HG03469 (cell line): Measurements from ENCODE around the gene TMEM120B.
"Not testable (repeated sequence)": the region's sequence is repeated elsewhere in the genome, so short reads cannot be mapped to it uniquely, and the experiment has no call there.

Experiments used
- ATAC-seq: cut with Tn5 transposase; IDR thresholded peaks from one replicate; pipeline ENCODE4 v1.9.1; 2021; ENCODE audit warnings: mild to moderate bottlenecking, moderate library complexity, moderate number of reproducible peaks; ENCODE audit not compliant: unreplicated experiment

The TMEM120B gene

DNA sequence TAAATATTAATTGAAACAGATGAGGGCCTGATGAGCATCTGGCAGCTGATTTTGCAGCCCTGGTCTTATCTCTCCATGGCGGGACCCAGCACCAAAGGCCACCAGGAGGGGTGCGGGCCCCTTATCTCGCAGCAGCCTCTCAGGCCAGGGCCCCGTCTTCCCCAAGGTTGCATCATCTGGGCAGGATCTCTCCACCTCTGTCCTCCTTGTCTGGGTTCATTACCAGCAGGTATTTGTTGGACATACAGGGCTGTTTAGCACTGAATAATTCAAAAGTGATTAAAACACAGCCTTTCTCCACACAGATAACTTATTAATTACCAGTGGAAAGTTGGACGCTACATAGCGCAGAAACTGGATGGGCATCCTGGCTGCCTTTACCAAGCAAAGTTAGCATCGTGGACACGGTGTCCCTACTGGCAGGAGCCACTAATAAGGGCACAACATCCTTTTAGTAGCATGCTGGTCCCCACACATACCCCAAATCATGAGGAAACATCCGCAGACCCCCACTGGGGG, 25.8 kb downstream of the TMEM120B start:
- ATAC-seq = no peak

DNA sequence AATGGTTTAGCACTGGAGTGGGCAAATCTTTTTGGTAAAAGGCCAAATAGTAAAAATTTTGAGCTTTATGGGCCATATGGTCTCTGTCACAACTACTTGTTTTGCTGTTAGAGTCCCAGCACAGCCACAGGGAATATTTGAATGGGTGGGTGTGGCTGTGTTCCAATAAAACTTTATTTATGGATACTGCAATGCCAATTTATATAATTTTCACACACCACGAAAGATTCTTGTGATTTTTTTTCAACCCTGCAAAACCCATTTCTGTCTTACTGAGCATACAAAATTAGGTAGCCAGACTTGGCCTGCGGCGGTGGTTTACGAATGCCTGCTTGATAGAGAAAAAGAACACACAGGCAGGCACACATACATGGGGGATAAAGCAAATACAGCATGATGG, 28.3 kb downstream of the TMEM120B start:
- no peak for ATAC-seq

GRCh38 chr12:121741743-121742142, 29.2 kb downstream of the TMEM120B start:
- ATAC-seq = no peak

DNA sequence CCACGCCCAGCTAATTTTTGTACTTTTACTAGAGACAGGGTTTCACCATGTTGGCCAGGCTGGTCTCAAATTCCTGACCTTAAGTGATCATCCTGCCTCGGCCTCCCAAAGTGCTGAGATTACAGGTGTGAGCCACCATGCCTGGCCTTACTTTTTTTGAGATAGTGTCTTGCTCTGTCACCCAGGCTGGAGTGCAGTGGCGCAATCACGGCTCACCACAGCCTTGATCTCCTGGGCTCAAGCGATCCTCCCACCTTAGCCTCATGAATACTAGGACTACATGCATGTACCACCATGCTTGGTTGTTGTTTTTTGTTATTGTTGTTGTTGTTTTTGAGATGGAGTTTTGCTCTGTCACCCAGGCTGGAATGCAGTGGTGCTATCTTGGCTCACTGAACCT, 33.0 kb downstream of the TMEM120B start:
- ATAC-seq = not testable (repeated sequence)

- no peak for ATAC-seq
These were observed 35.6 kb downstream of the TMEM120B start for GRCh38 chr12:121748218-121748570.

DNA sequence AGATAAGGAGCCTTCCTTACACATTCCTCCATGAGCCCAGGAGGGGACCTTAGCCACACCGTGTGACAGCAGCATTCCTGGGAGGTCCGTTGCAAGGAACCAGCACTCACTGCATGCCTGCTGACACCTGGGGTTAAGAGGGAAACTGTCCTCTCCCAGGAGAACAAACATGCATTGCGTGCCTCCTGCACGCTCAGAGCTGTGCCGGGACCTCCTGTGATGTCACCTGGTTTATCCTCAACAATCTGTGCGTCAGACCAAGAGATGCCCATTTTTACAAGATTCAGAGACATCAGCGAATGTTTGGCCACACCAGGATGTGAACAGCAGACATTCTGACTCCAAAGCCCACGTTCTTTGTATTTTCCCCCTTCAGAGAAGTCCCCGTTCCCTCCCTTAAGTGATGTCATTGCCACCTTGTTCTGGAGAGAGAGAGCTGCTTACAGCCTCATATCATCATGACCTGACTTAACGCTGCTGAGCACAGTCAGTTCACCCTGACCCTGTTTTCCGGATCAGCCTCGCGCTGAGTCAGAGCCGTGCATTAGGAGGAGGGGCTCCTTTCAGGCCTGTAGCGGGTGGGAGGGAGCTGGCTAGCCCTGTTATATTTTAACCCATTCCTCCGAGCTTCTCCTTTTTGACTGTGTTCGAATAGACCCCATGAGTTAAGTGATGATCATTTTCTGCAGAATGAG, 36.2 kb downstream of the TMEM120B start:
- ATAC-seq = no peak

DNA sequence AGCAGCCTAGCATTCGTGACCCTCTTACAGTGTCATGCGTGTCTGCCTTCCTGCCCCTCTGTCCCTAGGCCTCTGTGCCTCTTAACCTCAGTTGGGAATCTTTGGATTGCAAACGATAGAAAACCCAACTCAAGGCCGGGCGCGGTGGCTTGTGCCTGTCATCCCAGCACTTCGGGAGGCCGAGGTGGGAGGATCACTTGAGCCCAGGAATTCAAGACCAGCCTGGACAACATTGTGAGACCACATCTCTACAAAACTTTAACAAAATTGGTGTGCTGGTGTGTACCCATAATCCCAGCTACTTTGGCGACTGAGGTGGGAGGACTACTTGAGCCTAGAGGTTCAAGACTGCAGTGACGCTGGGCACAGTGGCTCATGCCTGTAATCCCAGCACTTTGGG, 36.7 kb downstream of the TMEM120B start:
- no peak for ATAC-seq

DNA sequence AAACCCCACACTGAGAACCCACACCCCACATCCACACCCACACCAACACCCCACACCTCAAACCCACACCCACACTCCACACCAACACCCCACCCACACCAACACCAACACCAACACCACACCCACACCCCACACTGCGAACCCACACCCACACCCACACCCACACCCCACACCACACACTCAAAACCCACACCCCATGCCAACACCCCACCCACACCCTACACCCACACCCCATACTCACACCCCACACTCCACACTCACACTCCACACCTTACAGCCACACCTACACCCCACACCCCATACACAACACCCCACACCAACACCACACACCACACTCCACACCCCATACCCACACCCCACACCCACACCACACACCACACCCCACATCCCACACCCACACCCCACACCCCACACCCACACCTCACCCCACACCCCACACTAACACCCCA, 38.0 kb downstream of the TMEM120B start:
- ATAC-seq = no peak

DNA sequence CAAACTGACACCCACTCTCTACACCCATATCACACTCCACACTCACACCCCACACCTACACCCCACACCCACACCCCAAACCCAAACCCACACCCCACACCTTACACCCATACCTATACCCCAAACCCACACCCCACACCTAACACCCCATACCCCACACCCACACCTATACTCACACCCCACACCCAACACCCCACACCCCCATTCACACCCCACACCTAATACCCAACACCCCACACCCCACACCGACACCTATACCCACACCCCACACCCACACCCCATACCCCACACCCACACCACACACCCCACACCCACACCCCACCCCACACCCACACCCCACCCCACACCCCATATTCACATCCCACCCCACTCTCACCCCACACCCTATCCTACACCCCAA, 38.5 kb downstream of the TMEM120B start:
- no peak for ATAC-seq

GRCh38 chr12:121751749-121752351, 39.3 kb downstream of the TMEM120B start:
- ATAC-seq = no peak

GRCh38 chr12:121753844-121754264, 41.3 kb downstream of the TMEM120B start:
- ATAC-seq = no peak

DNA sequence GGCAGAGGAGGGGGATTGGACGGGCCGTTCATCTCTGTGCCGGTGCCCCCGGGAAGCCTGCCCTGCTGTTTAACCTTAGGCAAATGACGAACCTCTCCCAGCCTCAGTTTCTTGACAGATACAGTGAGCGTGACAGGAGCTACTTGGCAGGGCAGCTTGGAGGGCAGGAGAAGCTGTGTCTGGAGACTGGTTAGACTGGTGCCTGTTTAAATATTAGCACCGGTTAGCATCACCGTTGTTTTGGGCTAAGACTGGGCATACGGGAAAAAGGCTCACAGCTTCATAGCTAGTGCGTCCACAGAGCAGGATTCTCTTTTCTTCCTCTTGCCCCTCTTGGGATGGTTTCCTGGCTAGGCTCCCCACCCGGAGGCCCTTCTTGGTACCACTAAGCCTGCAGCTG, 42.3 kb downstream of the TMEM120B start:
- ATAC-seq = no peak

- no peak for ATAC-seq
These were observed 43.0 kb downstream of the TMEM120B start for GRCh38 chr12:121755591-121755990.

GRCh38 chr12:121758536-121758935, 46.0 kb downstream of the TMEM120B start:
- not testable (repeated sequence) for ATAC-seq

GRCh38 chr12:121762269-121762668, 49.7 kb downstream of the TMEM120B start:
- no peak for ATAC-seq

- no peak for ATAC-seq
These were observed 52.3 kb downstream of the TMEM120B start for GRCh38 chr12:121764808-121765207.

- ATAC-seq = no peak
These were observed 53.0 kb downstream of the TMEM120B start for GRCh38 chr12:121765573-121765972.

DNA sequence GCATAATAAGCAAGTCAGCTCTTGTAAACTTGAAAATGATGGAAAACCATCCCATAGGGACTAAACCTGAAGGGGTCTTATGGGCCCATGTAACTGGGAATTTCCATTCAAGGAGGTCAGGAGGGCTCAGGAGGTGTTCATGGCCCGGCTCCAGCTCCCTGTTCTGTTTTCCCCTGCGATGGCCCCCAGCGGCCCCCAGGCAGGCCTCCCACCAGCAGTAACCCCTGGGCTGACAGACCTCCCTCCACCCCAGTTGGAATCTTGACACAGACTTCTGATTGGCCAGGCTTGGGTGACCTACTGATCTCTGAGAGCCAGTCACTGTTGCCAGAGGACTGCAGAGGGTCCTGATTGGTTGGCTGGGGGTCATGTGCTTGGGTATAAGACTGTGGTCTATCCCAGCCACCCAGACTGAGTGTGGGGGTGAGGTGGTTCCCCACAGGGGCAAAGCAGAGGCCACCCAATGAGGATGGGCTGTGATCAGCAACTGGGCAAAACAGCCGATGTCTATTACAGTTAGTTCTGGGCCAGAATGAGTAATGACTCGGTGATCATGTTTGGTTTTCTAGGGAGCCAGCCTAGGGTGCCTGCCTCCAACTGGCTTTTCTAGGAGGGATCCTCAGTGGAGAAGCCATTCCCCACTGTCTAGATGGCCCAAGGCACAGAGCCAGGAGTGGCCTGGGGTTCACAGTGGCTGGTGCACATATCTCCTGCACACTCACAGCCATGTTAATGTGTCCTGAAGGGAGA, 53.9 kb downstream of the TMEM120B start:
- no peak for ATAC-seq

GRCh38 chr12:121767525-121768016, 55.0 kb downstream of the TMEM120B start:
- no peak for ATAC-seq

GRCh38 chr12:121769297-121769830, 56.8 kb downstream of the TMEM120B start:
- no peak for ATAC-seq

DNA sequence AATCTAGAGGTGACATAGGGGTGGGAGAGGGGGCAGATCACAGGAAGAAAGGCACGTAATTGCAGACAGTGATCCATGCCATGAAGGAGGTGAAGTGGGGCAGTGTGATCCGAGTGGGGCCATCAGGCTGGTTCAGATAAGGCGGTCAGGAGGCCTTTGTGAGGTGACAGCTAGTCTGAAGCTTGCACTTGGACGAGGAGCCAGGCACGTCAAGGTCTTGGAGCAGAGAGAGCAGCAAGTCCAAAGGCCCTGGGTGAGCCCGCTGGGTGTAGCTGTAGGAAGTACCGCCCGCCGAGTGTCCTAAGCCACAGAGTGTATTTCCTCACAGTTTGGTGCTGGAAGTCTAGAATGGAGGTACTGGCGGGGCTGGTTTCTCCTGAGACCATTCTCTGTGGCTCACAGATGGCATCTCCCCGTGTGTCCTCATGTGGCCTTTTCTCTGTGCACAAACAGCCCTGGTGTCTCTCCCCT, 57.3 kb downstream of the TMEM120B start:
- ATAC-seq = no peak
